ENCODE results near the gene CALN1. TPM values are rescaled to one million over a fixed set of nuclear protein-coding genes. Genes with fewer than 3 reads are reported as not detected.

The CALN1 gene
- total and polyA plus RNA-seq, 9 of the 15 experiments (the other 6 are each of a cell fraction or from before 2014, with no cell fraction given), result 1.4 to 7.5 (median 3.3) TPM

DNA sequence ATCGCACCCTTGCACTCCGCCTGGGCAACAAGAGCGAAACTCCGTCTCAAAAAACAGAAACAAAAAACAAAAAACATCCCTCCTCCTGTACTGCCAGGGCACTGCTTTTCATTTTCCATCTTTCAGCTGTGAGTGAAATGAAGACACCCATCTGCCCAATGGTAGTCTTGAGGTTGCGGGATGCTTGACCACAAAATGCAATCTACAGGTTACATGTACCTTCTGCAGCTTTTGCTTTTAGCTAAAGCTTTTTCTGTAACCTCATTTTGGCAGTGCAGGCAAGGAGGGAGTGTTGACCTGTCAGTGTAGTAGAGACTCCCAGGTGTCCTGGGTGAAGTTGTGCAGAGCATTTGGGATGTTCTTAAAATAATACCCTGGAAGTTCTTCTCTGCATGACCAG is 476.5 kb downstream of the CALN1 start:
- BruUV-seq (replicated peaks), result no TSS peak
- in situ Hi-C loops (cut with MboI), result no loop called here
- TF ChIP-seq NELFE (IDR thresholded peaks at IDR 0.05; ENCODE audit: insufficient read depth, insufficient read length) (no peak), HDGF (IDR thresholded peaks at IDR 0.05) (no peak), CBX2 (IDR thresholded peaks at IDR 0.05; ENCODE audit: insufficient read depth, low read length, poor library complexity, severe bottlenecking) (no peak), ZNF41 (CRISPR knock-in tag; conservative IDR thresholded peaks at IDR 0.05) (no peak)
- TF ChIP-seq, protein P1, sequence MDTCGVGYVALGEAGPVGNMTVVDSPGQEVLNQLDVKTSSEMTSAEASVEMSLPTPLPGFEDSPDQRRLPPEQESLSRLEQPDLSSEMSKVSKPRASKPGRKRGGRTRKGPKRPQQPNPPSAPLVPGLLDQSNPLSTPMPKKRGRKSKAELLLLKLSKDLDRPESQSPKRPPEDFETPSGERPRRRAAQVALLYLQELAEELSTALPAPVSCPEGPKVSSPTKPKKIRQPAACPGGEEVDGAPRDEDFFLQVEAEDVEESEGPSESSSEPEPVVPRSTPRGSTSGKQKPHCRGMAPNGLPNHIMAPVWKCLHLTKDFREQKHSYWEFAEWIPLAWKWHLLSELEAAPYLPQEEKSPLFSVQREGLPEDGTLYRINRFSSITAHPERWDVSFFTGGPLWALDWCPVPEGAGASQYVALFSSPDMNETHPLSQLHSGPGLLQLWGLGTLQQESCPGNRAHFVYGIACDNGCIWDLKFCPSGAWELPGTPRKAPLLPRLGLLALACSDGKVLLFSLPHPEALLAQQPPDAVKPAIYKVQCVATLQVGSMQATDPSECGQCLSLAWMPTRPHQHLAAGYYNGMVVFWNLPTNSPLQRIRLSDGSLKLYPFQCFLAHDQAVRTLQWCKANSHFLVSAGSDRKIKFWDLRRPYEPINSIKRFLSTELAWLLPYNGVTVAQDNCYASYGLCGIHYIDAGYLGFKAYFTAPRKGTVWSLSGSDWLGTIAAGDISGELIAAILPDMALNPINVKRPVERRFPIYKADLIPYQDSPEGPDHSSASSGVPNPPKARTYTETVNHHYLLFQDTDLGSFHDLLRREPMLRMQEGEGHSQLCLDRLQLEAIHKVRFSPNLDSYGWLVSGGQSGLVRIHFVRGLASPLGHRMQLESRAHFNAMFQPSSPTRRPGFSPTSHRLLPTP (IDR thresholded peaks at IDR 0.05; ENCODE audit: borderline replicate concordance, extremely low read depth, insufficient read length), result no peak
- Histone ChIP-seq H2AFZ (ENCODE audit: low read depth, low read length) (no peak overlapping the region), H3K9ac (ENCODE audit: insufficient read depth in 1 of 2, low read depth in 2 of 2, low read length in 2 of 2) (no peak overlapping the region), H3K9me1 (ENCODE audit: control insufficient read depth, insufficient read depth, low read length) (no peaks in the 10 kb centered on the region), H3K27ac (ENCODE audit: extremely low read depth, low read depth, low read length) (no peak overlapping the region), H3K27me3 (ENCODE audit: control insufficient read depth in 2 of 2, insufficient read depth in 2 of 2, low read length in 2 of 2) (peaks cover 7 to 9% of the 10 kb centered on the region in 2 experiments; a peak in 1 of 5 replicates), H3K4me2 (ENCODE audit: insufficient read depth, low read length) (no peak overlapping the region), H3K79me2 (ENCODE audit: control insufficient read depth, insufficient read depth, low read length) (no peaks in the 10 kb centered on the region), H3K36me3 (ENCODE audit: control insufficient read depth, insufficient read depth, low read length) (no peaks in the 10 kb centered on the region), H4K20me1 (replicated peaks; ENCODE audit: control insufficient read depth, insufficient read depth, low read length) (no peaks in the 10 kb centered on the region), H3K9me3 (replicated peaks; ENCODE audit: control insufficient read depth, insufficient read depth, low read depth, low read length) (no peaks in the 10 kb centered on the region), H3K4me1 (replicated peaks in 1 of 2; ENCODE audit: control insufficient read depth in 2 of 2, insufficient read depth in 2 of 2, low read length in 2 of 2) (no peaks in the 10 kb centered on the region), H3K4me3 (no peak overlapping the region)
- DNase-seq (ENCODE audit: extremely low read depth in 1 of 4, low spot score in 3 of 4) (no peak), ATAC-seq (no peak), FAIRE-seq (no peak)
- ChIA-PET POLR2A (interaction anchor here (1.0 kb wide), 1 partner anchor 10 kb away, joined by 5 read pairs; no protein-coding TSS in a partner anchor), CTCF (ENCODE audit: low intra/inter-chr PET ratio) (no interaction called here)
- intact Hi-C loops (cut with micrococcal nuclease), result no loop called here
- 3% methylated on average over 5 of the region's 5 CpGs for WGBS (ENCODE audit: insufficient coverage, low coverage, missing lambda C conversion rate)
